Neuronal stem cell (in vitro differentiated cells): ENCODE results near the gene RAD51B.

Experiments
- DNase-seq: peaks from one replicate; pipeline ENCODE4 v3.0.0-alpha.2; 2013; ENCODE audit warnings: low spot score
- H2AFZ ChIP-seq: one replicate; pipeline ENCODE4 v1.6.1; 2013; ENCODE audit warnings: mild to moderate bottlenecking, low read length, inconsistent platforms
- H2AK5ac ChIP-seq: 2 replicates; pipeline ENCODE4 v1.6.1; 2013; ENCODE audit warnings: low read depth, mild to moderate bottlenecking, inconsistent platforms, low read length, moderate library complexity, mixed read lengths
- H2BK120ac ChIP-seq: 2 replicates; pipeline ENCODE4 v1.6.1; 2013; ENCODE audit warnings: low read depth, mild to moderate bottlenecking, inconsistent platforms, low read length, moderate library complexity, mixed read lengths
- H2BK12ac ChIP-seq: one replicate; pipeline ENCODE4 v1.6.1; 2013; ENCODE audit warnings: low read length, inconsistent platforms
- H2BK15ac ChIP-seq: 2 replicates; pipeline ENCODE4 v1.6.1; 2013; ENCODE audit warnings: mild to moderate bottlenecking, low read length, inconsistent platforms, mixed read lengths
- H2BK5ac ChIP-seq: one replicate; pipeline ENCODE4 v1.6.1; 2013; ENCODE audit warnings: inconsistent platforms, mild to moderate bottlenecking, low read length, moderate library complexity
- H3K14ac ChIP-seq: one replicate; pipeline ENCODE4 v1.6.1; 2013; ENCODE audit warnings: low read length, inconsistent platforms
- H3K18ac ChIP-seq: 2 replicates; pipeline ENCODE4 v1.6.1; 2013; ENCODE audit warnings: low read length, inconsistent platforms
- H3K23ac ChIP-seq: 2 replicates; pipeline ENCODE4 v1.6.1; 2013; ENCODE audit warnings: low read depth, mild to moderate bottlenecking, mixed read lengths, low read length, inconsistent platforms; ENCODE audit not compliant: poor library complexity
- H3K27ac ChIP-seq: replicated peaks from 3 replicates; pipeline ENCODE4 v1.5.1; 2013; ENCODE audit warnings: low read length, inconsistent platforms
- H3K27me3 ChIP-seq, 3 experiments: 2 replicates each; pipeline ENCODE4 v1.6.1; 2013; ENCODE audit warnings: low read length in 3 of 3, mild to moderate bottlenecking in 2 of 3, inconsistent platforms in 1 of 3, low read depth in 1 of 3, mixed read lengths in 1 of 3, moderate library complexity in 1 of 3; ENCODE audit not compliant: control insufficient read depth in 3 of 3, insufficient read depth in 3 of 3
- H3K36me3 ChIP-seq, 2 donors: replicated peaks in 1 of 2; 2 replicates each; pipeline ENCODE4 v1.6.1; 2013; ENCODE audit warnings: low read length in 2 of 2; ENCODE audit not compliant: control insufficient read depth in 2 of 2, insufficient read depth in 2 of 2
- H3K4ac ChIP-seq: 2 replicates; pipeline ENCODE4 v1.6.1; 2013; ENCODE audit warnings: inconsistent platforms, mild to moderate bottlenecking, low read length, moderate library complexity
- H3K4me1 ChIP-seq, 2 donors: 1 replicate in 1 of 2; 2 replicates in 1 of 2; pipeline ENCODE4 v1.6.1; 2013; ENCODE audit warnings: low read length in 2 of 2, low read depth in 1 of 2; ENCODE audit not compliant: control insufficient read depth in 2 of 2, insufficient read depth in 1 of 2
- H3K4me2 ChIP-seq: one replicate; pipeline ENCODE4 v1.6.1; 2013; ENCODE audit warnings: mild to moderate bottlenecking, low read length, inconsistent platforms; ENCODE audit not compliant: insufficient read depth, poor library complexity, severe bottlenecking
- H3K4me3 ChIP-seq, 2 donors: 2 replicates each; pipeline ENCODE4 v1.5.1; 2013; ENCODE audit warnings: low read length in 2 of 2, mild to moderate bottlenecking in 2 of 2, inconsistent platforms in 1 of 2, moderate library complexity in 1 of 2
- H3K79me1 ChIP-seq: one replicate; pipeline ENCODE4 v1.6.1; 2013; ENCODE audit warnings: low read depth, mild to moderate bottlenecking, inconsistent platforms, low read length, moderate library complexity
- H3K9ac ChIP-seq: one replicate; pipeline ENCODE4 v1.6.1; 2013; ENCODE audit warnings: mild to moderate bottlenecking, low read depth, low read length, inconsistent platforms; ENCODE audit not compliant: poor library complexity
- H3K9me3 ChIP-seq, 2 donors: replicated peaks in 1 of 2; 2 replicates each; pipeline versions ENCODE3 to v1.6.1; 2013; ENCODE audit warnings: low read length in 2 of 2, mild to moderate bottlenecking in 2 of 2, inconsistent platforms in 1 of 2, low read depth in 1 of 2, mixed read lengths in 1 of 2, moderate library complexity in 1 of 2; ENCODE audit not compliant: control insufficient read depth in 2 of 2, insufficient read depth in 1 of 2
- H4K8ac ChIP-seq: one replicate; pipeline ENCODE4 v1.6.1; 2013; ENCODE audit warnings: low read depth, mild to moderate bottlenecking, inconsistent platforms, low read length, moderate library complexity
- H4K91ac ChIP-seq: one replicate; pipeline ENCODE4 v1.6.1; 2013; ENCODE audit warnings: low read length, low read depth, mild to moderate bottlenecking, inconsistent platforms; ENCODE audit not compliant: poor library complexity
- WGBS, 2 donors: extraction: QIAGEN DNeasy Blood & Tissue Kit; methylation state at CpG; one replicate each; pipeline ENCODE4 v1.1.7; 2013; ENCODE audit warnings: missing lambda C conversion rate in 2 of 2, mixed read lengths in 1 of 2; ENCODE audit not compliant: insufficient read length in 2 of 2, insufficient replicate concordance in 1 of 2; ENCODE audit errors: extremely low coverage in 2 of 2; 5-methylcytosine and 5-hydroxymethylcytosine counted together

Gene RAD51B

DNA sequence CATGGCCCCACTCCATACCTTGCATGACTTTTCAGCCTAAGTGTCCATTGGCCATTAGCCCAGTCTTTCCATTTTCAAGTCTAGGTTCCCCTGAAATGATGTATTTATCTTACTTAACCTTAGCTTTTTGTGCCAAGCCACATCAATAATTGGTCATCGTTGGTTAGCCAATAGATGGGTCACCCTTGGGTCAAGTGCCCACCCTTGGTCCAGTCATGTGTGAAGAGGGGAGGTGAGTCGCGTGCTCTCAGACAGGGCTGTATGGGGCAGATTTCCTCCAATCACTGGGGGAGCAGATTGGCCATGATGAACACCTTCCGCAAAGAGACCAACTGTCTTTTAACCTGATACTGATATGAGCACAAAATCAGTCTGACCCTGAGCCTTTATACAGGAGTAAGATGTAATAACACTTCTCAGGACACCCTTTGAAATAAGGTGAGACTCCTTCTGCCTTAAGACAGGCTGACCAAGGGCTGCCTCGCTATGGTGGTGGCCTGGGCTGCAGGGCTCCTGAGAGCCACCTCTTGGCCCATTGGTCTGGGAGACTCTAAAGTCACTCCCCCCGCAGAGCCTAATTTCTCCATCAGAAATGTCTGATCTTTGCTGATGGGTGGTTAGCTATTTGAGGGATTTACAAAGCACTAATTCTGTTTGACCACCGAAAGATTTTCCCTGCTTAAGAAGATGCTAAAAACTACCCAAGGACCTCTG, 830.1 kb downstream of the RAD51B start:
- Histone ChIP-seq H4K91ac (no peak overlapping the region), H3K4ac (no peak overlapping the region), H3K9me3 (no peaks in the 10 kb centered on the region), H3K27ac (no peak overlapping the region), H3K4me2 (no peak overlapping the region), H4K8ac (no peak overlapping the region), H2BK15ac (no peak overlapping the region), H3K4me1 (peaks cover 0 to 4% of the 10 kb centered on the region in 2 donors), H3K4me3 (no peak overlapping the region), H2BK12ac (no peak overlapping the region), H2BK5ac (no peak overlapping the region), H3K14ac (no peak overlapping the region), H3K27me3 (no peaks in the 10 kb centered on the region), H3K18ac (no peak overlapping the region), H3K23ac (no peak overlapping the region), H3K9ac (no peak overlapping the region), H3K36me3 (no peaks in the 10 kb centered on the region), H3K79me1 (no peaks in the 10 kb centered on the region), H2BK120ac (no peak overlapping the region), H2AK5ac (no peak overlapping the region), H2AFZ (no peak overlapping the region)
- DNase-seq: no peak
- no CpG with 5 or more reads among the region's 7 CpGs for WGBS, 2 donors

DNA sequence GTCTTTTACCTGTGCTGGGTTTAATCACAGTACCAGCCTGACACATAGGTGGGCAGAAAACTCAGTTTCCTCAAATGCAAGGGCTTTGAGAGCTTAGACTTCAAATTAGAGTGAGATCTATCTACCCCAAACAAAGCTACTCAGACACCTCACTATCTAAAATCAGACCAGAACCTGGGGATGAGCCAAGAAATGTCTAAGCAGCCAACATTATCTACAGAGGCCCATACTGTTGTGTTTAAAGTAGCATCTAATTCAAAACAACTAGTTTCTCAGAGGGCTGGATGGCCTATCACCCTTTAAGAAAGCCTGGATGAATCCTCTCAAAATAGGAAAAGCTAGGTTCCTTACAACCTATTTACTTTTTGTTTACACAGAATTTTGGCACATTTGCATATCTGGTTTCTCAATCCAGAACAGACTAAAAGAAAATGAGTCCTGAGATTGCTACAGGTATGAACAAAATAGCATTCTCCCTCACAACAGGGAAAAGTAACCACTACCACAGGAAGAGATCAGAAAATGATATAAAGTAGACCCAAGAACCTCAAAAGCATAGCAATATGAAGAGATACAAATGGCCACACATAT, 830.9 kb downstream of the RAD51B start:
- no peak overlapping the region for H2AK5ac ChIP-seq
- no peak overlapping the region for H2BK120ac ChIP-seq
- no peak overlapping the region for H3K4ac ChIP-seq
- no peak overlapping the region for H3K18ac ChIP-seq
- H2BK5ac ChIP-seq: no peak overlapping the region
- H4K8ac ChIP-seq: no peak overlapping the region
- no peaks in the 10 kb centered on the region for H3K9me3 ChIP-seq
- H3K4me3 ChIP-seq: no peak overlapping the region
- no peak overlapping the region for H3K9ac ChIP-seq
- no peak overlapping the region for H3K23ac ChIP-seq
- DNase-seq: no peak
- no peak overlapping the region for H4K91ac ChIP-seq
- no peak overlapping the region for H2AFZ ChIP-seq
- no peak overlapping the region for H3K4me2 ChIP-seq
- no peaks in the 10 kb centered on the region for H3K36me3 ChIP-seq
- no peaks in the 10 kb centered on the region for H3K27me3 ChIP-seq
- no peak overlapping the region for H3K14ac ChIP-seq
- H3K4me1 ChIP-seq: peaks cover 6 to 11% of the 10 kb centered on the region in 2 donors
- no peak overlapping the region for H2BK12ac ChIP-seq
- no peak overlapping the region for H3K27ac ChIP-seq
- no peaks in the 10 kb centered on the region for H3K79me1 ChIP-seq
- no peak overlapping the region for H2BK15ac ChIP-seq

DNA sequence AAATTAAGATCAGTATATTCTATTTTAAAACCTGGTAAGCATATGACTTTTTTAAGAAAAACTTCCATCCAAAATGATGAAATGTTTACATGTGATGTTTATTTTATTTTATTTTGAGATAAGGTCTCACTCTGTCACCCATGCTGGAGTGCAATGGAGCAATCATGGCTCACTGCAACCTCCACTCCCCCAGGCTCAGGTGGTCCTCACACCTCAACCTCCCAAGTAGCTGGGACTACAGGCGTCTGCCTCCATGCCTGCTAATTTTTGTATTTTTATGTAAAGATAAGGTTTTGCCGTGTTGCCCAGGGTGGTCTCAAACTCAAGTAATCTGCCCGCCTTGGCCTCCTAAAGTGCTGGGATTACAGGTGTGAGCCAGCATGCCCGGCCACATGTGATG, 831.5 kb downstream of the RAD51B start:
- no peak overlapping the region for H2AFZ ChIP-seq
- no peak overlapping the region for H3K18ac ChIP-seq
- no peak overlapping the region for H3K9ac ChIP-seq
- no peak overlapping the region for H3K4me2 ChIP-seq
- no peak overlapping the region for H4K91ac ChIP-seq
- H2BK5ac ChIP-seq: no peak overlapping the region
- no peaks in the 10 kb centered on the region for H3K79me1 ChIP-seq
- H3K4me3 ChIP-seq: no peak overlapping the region
- WGBS, 2 donors: no CpG with 5 or more reads among the region's 4 CpGs
- no peak overlapping the region for H3K14ac ChIP-seq
- no peak overlapping the region for H3K4ac ChIP-seq
- H3K36me3 ChIP-seq: no peaks in the 10 kb centered on the region
- no peaks in the 10 kb centered on the region for H3K27me3 ChIP-seq
- H3K23ac ChIP-seq: no peak overlapping the region
- no peaks in the 10 kb centered on the region for H3K9me3 ChIP-seq
- no peak overlapping the region for H2BK12ac ChIP-seq
- no peak for DNase-seq
- peaks cover 11 to 15% of the 10 kb centered on the region in 2 donors for H3K4me1 ChIP-seq
- H2BK15ac ChIP-seq: no peak overlapping the region
- no peak overlapping the region for H2BK120ac ChIP-seq
- H2AK5ac ChIP-seq: no peak overlapping the region
- no peak overlapping the region for H3K27ac ChIP-seq
- no peak overlapping the region for H4K8ac ChIP-seq

DNA sequence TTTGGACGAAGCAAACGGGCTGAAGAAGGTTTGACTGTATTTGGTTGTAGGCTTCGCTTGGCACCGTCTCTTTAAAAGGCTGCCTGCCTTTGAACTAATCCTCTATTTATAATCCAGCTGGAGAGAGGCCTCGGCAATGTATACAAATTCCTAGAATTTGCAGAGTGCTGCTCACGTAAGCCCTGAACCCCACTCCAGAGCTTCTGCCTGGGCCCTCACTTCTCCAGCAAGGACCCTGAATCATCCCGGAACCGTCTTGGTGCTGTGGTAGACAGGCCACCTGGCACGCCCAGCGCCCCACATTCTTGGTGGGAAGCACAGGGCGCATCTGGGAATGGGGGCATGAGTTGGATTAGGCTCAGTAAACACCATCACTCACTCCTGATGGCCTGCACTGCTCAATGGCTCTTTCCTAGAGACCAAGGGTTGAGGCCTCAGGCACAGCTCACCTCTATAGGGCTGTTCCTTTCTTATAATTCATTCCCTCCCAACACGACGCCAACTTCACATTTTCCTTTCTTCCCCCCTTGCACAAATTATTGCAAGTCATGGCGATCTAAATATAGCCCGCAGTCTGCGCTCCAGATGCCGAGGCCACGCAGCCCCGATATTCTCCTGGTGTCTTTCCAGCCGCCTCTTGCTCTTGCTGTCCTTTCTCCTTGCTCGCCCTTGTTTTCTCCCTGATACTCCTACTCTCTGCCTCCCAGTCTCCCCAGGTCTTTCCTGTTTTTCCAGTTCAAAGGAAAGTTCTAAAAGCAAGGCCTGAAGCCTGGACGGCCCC, 832.3 kb downstream of the RAD51B start:
- no peak overlapping the region for H3K4me3 ChIP-seq
- WGBS, 2 donors: 100% methylated on average over 2 of the region's 22 CpGs; no CpG with 5 or more reads in 1 of the 2 donors
- H3K4me2 ChIP-seq: no peak overlapping the region
- no peak overlapping the region for H3K23ac ChIP-seq
- no peak overlapping the region for H2BK15ac ChIP-seq
- no peaks in the 10 kb centered on the region for H3K27me3 ChIP-seq
- H2BK12ac ChIP-seq: peak overlapping the region; percentile 36
- peak overlapping the region; percentile 23 for H3K14ac ChIP-seq
- H3K79me1 ChIP-seq: no peaks in the 10 kb centered on the region
- H3K4ac ChIP-seq: no peak overlapping the region
- no peak overlapping the region for H3K9ac ChIP-seq
- H3K18ac ChIP-seq: peak overlapping the region; percentile 46
- H4K91ac ChIP-seq: no peak overlapping the region
- H3K4me1 ChIP-seq: peaks cover 15 to 16% of the 10 kb centered on the region in 2 donors
- H3K36me3 ChIP-seq: no peaks in the 10 kb centered on the region
- no peak overlapping the region for H2AFZ ChIP-seq
- DNase-seq: no peak
- peak overlapping the region; percentile 41 for H2AK5ac ChIP-seq
- peak overlapping the region; percentile 4 for H2BK5ac ChIP-seq
- H3K9me3 ChIP-seq: no peaks in the 10 kb centered on the region
- no peak overlapping the region for H3K27ac ChIP-seq
- no peak overlapping the region for H4K8ac ChIP-seq
- H2BK120ac ChIP-seq: no peak overlapping the region
